CD4-positive, alpha-beta T cell treated with Interleukin-2 at 100 ng/mL for 4 hours (primary cell): ENCODE data around the gene KDM1B.
"Not testable (repeated sequence)": the region's sequence is repeated elsewhere in the genome, so short reads cannot be mapped to it uniquely, and the experiment has no call there.

ENCODE experiments used
- DNase-seq: peaks from one replicate; pipeline ENCODE4 v3.0.0-alpha.2; 2020; ENCODE audit warnings: low spot score

KDM1B gene

DNA sequence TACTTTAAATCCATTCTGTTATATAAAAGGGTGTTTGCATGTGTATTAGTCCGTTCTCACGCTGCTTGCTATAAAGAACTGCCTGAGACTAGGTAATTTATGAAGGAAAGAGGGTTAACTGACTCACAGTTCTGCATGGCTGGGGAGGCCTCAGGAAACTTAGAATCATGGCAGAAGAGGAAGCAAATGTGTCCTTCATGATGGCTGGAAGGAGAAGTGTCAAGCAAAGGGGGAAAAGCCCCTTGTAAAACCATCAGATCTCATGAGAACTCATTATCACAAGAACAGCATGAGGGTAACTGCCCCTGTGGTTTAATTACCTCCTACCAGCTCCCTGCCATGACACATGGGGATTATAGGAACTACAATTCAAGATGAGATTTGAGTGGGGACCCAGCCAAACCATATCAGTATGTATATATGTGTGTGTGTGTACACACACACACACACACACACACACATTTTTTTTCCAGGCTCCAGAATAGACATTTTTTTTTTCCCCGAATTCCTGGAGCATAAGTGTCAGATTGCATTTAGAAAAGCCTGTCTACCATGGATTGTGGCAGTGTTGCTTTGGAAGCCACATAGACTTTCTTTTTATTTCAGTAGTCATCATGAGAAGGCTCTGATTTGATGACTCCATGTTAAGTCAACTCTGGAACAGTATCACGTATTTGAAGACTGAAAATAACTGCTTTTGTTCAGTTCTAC lies 31.5 kb downstream of the KDM1B start:
- no peak for DNase-seq

GRCh38 chr6:18187701-18188100 lies 32.5 kb downstream of the KDM1B start:
- DNase-seq, result no peak

- no peak for DNase-seq
These were observed 34.0 kb downstream of the KDM1B start for GRCh38 chr6:18189196-18189595.

DNA sequence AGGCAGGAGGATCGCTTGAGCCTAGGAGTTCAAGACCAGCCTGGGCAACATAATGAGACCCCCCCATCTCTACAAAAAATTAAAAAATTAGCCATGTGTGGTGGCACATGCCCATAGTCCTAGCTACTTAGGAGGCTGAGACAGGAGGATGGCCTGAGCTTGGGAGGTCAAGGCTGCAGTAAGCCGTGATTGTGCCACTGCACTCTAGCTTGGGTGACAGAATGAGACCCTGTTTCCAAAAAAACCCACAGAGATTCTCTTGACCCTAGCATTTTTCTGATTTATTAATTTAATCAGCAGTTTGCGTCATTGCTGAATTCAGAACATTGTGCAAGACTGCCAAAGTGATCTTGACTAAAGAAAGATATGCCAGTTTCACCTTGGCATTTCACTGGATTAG lies 36.8 kb downstream of the KDM1B start:
- DNase-seq, result no peak

DNA sequence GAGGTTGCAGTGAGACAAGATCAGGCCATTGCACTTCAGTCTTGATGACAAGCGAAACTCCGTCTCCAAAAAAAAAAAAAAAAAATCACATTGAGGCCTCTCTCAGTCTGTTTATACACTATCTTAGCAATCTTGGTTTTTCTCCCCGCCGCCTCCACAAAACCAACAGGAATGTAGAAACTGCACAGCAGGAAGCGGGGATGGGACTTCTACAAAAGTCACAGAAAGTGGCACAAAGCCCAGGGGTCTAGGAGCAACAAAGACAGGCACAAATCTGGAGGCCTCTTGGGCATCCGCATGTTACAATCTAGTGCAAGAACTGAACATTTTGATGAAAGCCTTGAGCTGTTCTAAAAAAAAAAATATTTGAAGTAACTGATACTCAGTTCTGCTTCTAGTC lies 48.6 kb downstream of the KDM1B start:
- no peak for DNase-seq

GRCh38 chr6:18204691-18205090 lies 49.5 kb downstream of the KDM1B start:
- no peak for DNase-seq

GRCh38 chr6:18206591-18206990 lies 51.4 kb downstream of the KDM1B start:
- no peak for DNase-seq

- DNase-seq, result no peak
These were observed 52.2 kb downstream of the KDM1B start for GRCh38 chr6:18207438-18207837.

GRCh38 chr6:18207949-18208348 lies 52.7 kb downstream of the KDM1B start:
- DNase-seq, result no peak

DNA sequence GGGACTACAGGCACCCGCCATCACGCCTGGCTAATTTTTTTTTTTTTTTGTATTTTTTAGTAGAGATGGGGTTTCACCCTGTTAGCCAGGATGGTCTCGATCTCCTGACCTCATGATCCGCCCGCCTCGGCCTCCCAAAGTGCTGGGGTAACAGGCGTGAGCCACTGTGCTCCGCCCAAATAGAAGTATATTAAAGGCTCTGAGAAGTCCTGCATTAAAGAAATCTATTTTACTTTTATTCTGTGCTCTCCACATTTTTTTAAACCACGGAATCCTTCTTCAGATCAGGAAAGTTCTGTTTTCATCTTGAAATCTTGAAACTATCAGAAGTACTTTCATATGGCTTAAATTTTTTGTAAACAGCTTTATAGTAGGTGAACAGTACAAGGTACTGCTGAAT lies 53.6 kb downstream of the KDM1B start:
- DNase-seq, result not testable (repeated sequence)

GRCh38 chr6:18209539-18210197 lies 54.4 kb downstream of the KDM1B start:
- no peak for DNase-seq

DNA sequence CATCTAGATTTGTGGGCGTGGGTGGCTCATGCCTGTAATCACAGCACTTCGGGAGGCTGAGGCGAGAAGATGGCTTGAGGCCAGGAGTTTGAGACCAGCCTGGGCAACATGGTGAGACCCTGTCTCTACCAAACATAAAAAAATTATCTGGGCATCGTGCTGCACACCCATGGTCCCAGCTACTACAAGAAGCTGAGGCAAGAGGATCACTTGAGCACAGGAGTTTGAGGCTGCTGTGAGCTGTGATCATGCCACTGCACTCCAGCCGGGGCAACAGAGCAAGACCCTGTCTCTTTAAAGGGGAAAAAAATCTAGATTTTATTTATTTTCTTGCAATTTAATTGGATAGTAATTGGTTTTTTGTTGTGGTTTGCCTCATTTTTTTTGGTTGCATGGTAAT lies 55.5 kb downstream of the KDM1B start:
- DNase-seq, result no peak

DNA sequence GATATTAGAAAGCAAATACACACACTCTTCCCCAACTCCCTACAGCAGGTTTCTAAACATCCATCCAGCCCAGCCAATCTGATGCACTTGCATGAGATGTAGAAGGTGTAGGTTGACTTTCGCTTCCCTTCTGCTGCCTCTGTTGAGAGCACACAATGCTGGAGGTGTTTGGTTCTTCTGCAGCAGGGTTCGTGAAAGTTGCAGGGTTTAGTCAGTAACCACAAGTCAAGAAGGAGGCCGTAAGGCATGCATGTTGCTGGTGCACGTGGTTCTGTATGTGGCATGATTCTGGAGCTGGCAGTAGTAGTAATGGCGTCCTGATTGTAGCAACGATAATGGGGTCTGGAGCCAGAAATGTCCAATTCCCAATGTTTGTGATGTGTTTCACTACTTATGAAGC lies 56.1 kb downstream of the KDM1B start:
- DNase-seq, result peak; percentile 5

DNA sequence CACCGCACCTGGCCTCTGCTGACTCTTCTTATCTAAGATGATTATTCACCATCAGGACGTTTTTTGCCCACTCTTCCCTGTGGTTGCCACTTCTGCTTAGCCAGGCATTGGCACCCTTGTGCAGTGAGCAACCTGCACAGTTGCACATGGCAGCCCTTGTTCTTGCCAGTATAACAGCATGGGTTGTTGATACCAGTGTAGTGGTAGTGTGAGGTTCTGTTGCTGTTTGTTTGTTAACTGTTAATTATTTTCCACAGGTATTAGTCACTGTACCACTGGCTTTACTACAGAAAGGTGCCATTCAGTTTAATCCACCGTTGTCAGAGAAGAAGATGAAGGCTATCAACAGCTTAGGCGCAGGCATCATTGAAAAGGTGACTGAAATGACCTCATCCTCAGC lies 57.0 kb downstream of the KDM1B start:
- DNase-seq, result no peak

DNA sequence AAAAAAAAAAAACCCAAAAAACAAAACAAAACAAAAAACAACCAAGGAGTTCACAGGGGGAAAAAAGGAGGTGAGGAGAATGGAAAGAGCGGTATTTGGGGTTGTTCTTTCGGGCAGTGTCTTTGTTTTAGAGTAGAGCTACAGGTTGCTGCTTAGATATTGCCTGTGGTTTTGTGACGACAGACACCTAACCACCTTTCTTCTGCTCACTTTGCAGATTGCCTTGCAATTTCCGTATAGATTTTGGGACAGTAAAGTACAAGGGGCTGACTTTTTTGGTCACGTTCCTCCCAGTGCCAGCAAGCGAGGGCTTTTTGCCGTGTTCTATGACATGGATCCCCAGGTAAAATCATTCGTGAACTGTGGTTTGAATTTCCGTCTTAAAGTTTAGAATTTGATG lies 58.2 kb downstream of the KDM1B start:
- DNase-seq, result peak; percentile 1

DNA sequence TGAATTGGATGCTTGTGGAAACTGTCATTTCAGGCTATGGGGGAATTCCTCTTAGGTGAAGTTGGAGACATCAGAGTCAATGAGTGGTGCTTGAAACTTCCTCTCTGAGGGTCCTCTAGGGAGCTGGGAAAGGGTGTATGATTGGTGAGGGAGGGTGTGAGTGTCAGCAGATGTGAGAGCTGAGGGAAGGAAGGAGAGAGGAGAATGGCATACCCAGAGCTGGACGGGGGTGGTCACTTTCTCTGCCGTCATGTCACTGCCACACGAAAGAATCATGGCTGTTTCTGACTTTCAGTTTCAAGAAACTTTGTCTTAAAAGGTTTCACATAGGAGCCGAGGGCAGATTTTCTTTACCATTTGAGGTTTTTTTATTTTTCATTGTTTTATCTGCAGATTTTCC lies 58.8 kb downstream of the KDM1B start:
- DNase-seq, result no peak

GRCh38 chr6:18215436-18215835 lies 60.2 kb downstream of the KDM1B start:
- DNase-seq, result no peak

- no peak for DNase-seq
These were observed 61.2 kb downstream of the KDM1B start for GRCh38 chr6:18216411-18216810.

GRCh38 chr6:18218233-18218632 lies 63.0 kb downstream of the KDM1B start:
- DNase-seq, result no peak

DNA sequence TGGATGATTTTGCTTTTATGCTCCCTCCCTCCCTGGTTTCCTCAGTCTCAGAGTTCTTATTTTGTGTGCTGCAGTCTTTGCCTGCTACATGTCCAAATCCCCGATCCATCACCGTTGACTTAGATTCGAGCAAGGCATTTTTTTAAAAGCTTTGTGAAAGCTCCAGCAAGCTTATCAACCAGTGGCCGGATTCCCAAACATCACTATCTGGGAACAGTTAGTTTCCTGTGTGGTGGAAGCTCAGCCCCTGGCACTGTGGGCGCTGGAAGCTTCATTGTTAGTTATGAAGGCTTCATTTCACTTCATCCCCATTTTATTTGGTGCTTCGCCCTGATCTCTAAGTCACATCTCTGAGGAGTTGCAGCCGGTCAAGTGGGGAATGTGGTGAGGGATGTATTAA lies 64.4 kb downstream of the KDM1B start:
- no peak for DNase-seq

DNA sequence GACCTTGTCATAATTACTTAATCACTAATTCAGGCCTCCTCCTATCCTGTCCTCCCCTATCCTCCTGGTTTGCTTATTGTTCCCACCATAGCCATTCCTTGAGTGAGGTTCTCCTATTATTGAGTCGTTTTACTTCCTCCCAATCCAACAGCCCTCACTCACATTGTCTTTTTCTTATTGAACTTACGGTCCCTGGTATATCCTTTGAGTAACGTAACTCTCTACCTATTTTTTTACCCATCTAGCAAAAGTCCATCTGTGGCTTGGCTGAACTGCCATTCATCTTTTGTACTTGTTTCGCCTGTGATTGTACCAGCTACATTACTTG lies 66.0 kb downstream of the KDM1B start:
- DNase-seq, result no peak

DNA sequence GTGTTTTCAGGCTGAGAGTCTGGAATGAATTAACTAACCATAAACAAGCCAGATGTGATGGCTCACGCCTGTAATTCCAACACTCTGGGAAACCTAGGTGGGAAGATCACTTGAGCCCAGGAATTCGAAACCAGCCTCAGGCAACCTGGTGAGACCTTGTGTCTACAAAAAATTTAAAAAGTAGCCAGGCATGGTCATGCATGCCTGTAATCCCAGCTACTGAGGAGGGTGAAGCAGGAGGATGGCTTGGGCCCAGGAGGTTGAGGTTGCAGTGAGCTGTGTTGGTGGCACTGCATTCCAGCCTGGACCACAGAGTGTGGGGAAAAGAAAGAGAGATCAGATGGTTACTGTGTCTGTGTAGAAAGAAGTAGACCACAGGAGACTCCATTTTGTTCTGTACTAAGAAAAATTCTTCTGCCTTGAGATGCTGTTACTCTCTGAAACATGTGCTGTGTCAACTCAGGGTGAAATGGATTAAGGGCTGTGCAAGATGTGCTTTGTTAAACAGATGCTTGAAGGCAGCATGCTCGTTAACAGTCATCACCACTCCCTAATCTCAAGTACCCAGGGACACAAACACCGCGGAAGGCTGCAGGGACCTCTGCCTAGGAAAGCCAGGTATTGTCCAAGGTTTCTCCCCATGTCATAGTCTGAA lies 71.4 kb downstream of the KDM1B start:
- DNase-seq, result not testable (repeated sequence)

DNA sequence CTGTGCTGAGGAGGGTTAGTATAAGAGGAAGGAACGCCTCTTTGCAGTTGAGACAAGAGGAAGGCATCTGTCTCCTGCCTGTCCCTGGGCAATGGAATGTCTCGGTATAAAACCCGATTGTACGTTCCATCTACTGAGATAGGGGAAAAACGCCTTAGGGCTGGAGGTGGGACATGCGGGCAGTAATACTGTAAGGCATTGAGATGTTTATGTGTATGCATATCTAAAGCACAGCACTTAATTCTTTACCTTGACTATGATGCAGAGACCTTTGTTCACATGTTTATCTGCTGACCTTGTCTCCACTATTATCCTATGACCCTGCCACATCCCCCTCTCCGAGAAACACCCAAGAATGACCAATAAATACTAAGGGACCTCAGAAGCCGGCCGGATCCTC lies 71.9 kb downstream of the KDM1B start:
- DNase-seq, result not testable (repeated sequence)

DNA sequence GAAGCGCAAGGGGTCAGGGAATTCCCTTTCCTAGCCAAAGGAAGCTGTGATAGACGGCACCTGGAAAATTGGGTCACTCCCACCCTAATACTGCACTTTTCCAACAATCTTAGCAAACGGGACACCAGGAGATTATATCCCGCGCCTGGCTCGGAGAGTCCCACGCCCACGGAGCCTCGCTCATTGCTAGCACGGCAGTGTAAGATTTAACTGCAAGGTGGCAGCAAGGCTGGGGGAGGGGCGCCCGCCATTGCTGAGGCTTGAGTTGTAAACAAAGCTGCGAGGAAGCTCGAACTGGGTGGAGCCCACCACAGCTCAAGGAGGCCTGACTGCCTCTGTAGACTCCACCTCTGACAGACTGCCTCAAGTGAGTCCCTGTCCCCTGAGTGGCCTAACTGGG lies 73.4 kb downstream of the KDM1B start:
- not testable (repeated sequence) for DNase-seq
